ENCODE data around the gene CUX1. TPM values are rescaled to one million over a fixed set of nuclear protein-coding genes. Genes with fewer than 3 reads are reported as not detected.

CUX1 gene
- total RNA-seq, 1 donor from 2014 or later = 66.4 TPM

DNA sequence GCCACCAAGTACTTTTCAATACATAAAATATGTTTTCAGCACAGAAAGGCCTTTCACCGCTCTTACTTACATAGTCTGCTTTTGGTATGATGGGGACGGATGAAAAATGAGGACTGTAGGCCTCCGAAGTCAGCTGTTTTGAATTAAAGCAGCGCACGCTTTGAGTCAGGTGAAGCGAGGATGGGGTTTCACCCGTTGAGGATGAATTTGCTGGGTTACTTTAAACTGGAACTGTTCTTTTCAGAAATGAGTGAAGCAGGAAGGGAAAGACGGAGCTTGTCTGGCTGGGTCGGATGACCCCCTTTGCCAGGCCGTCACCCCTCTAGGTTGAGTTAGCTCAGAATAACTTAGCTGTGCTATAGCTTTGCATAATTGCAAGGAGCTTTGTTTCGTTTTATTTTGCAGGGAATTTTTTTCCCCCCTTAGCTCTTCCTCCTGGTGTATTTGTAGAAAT is 40.0 kb downstream of the CUX1 start:
- H3F3A ChIP-seq (ENCODE audit: low read depth) = no peaks in the 10 kb centered on the region
- Mint-ChIP-seq H3K27ac (no peak overlapping the region), H3K27me3 (ENCODE audit: insufficient read depth, low read depth) (peaks cover 4% of the 10 kb centered on the region), H3K4me1 (peaks cover 49% of the 10 kb centered on the region), H3K36me3 (peaks cover 2% of the 10 kb centered on the region), H3K9me3 (no peaks in the 10 kb centered on the region), H3K4me3 (no peak overlapping the region)
- no peak for DNase-seq (ENCODE audit: low spot score)
- no peaks in the 10 kb centered on the region for H3K36me3 ChIP-seq
- peaks cover 99% of the 10 kb centered on the region for H4K20me1 ChIP-seq (ENCODE audit: low read depth)
- H3K4me2 ChIP-seq = no peak overlapping the region
- no peaks in the 10 kb centered on the region for H3K27me3 ChIP-seq
- H3K4me1 ChIP-seq = peaks cover 19% of the 10 kb centered on the region
- H3K9ac ChIP-seq = no peak overlapping the region
- H3K9me3 ChIP-seq (ENCODE audit: low read depth) = no peaks in the 10 kb centered on the region
- peaks cover 100% of the 10 kb centered on the region for H3K79me2 ChIP-seq (ENCODE audit: low read depth)
- TF ChIP-seq EZH2 (IDR thresholded peaks at IDR 0.05) = no peak
- TF ChIP-seq, protein P1, sequence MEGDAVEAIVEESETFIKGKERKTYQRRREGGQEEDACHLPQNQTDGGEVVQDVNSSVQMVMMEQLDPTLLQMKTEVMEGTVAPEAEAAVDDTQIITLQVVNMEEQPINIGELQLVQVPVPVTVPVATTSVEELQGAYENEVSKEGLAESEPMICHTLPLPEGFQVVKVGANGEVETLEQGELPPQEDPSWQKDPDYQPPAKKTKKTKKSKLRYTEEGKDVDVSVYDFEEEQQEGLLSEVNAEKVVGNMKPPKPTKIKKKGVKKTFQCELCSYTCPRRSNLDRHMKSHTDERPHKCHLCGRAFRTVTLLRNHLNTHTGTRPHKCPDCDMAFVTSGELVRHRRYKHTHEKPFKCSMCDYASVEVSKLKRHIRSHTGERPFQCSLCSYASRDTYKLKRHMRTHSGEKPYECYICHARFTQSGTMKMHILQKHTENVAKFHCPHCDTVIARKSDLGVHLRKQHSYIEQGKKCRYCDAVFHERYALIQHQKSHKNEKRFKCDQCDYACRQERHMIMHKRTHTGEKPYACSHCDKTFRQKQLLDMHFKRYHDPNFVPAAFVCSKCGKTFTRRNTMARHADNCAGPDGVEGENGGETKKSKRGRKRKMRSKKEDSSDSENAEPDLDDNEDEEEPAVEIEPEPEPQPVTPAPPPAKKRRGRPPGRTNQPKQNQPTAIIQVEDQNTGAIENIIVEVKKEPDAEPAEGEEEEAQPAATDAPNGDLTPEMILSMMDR (IDR thresholded peaks at IDR 0.05) = no peak
- TF ChIP-seq EZH2phosphoT487 (IDR thresholded peaks at IDR 0.05) = no peak
- H3K27ac ChIP-seq = no peak overlapping the region
- no peak overlapping the region for H3K4me3 ChIP-seq
- no peak overlapping the region for H2AFZ ChIP-seq (replicated peaks)

DNA sequence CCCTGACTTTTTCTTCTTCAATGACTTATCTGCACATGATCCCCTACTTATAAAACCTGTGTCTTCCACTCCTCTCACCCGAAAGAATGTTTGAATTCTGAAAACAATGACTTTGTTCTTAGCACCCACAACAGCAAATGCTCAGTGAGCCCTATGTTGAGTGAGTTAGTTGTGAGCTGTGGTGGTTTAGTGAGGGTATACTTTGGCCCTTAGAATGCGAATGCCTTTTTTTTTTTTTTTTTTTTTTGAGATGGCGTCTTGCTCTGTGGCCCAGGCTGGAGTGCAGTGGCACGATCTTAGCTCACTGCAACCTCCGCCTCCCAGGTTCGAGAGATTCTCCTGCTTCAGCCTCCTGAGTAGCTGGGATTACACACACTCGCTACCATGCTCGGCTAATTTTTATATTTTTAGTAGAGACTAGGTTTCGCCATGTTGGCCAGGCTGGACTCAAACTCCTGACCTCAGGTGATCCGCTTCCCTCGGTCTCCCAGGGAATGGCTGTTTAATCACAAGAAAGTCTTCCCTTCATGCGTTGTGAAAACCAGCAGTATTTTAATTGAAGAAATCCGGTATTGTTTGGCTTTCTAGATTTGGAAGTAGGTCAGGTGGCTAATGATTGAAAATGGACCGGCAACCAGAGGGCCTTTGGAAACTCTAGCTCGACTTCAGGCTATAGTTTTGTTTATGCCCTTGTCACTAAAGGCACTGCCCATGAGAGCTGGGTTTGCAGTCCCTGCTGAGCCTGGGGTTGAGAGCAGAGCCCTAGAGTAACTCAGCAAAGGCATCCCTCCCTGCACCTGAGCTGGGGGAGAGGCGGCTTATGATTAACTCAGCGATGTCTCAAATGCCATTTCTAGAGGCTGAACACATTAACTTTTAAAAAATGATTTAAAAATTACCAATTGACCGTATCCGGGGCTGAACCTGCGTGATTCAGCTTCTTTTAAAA is 41.3 kb downstream of the CUX1 start:
- H3K27me3 Mint-ChIP-seq (ENCODE audit: insufficient read depth, low read depth) = peaks cover 4% of the 10 kb centered on the region
- Histone ChIP-seq H3F3A (ENCODE audit: low read depth) (no peaks in the 10 kb centered on the region), H4K20me1 (ENCODE audit: low read depth) (peaks cover 99% of the 10 kb centered on the region), H3K79me2 (ENCODE audit: low read depth) (peaks cover 100% of the 10 kb centered on the region), H3K4me3 (no peak overlapping the region), H3K9ac (no peak overlapping the region), H3K27ac (no peak overlapping the region), H2AFZ (replicated peaks) (no peak overlapping the region), H3K4me2 (no peak overlapping the region), H3K9me3 (ENCODE audit: low read depth) (no peaks in the 10 kb centered on the region), H3K36me3 (peaks cover 4% of the 10 kb centered on the region), H3K27me3 (no peaks in the 10 kb centered on the region), H3K4me1 (peaks cover 23% of the 10 kb centered on the region)
- no peak for DNase-seq (ENCODE audit: low spot score)
- peaks cover 2% of the 10 kb centered on the region for H3K36me3 Mint-ChIP-seq
- H3K27ac Mint-ChIP-seq = no peak overlapping the region
- TF ChIP-seq, protein P1 (IDR thresholded peaks at IDR 0.05) = no peak
- TF ChIP-seq EZH2phosphoT487 (IDR thresholded peaks at IDR 0.05) (no peak), EZH2 (IDR thresholded peaks at IDR 0.05) (no peak)
- H3K4me3 Mint-ChIP-seq = no peak overlapping the region
- no peaks in the 10 kb centered on the region for H3K9me3 Mint-ChIP-seq
- H3K4me1 Mint-ChIP-seq = peaks cover 59% of the 10 kb centered on the region

DNA sequence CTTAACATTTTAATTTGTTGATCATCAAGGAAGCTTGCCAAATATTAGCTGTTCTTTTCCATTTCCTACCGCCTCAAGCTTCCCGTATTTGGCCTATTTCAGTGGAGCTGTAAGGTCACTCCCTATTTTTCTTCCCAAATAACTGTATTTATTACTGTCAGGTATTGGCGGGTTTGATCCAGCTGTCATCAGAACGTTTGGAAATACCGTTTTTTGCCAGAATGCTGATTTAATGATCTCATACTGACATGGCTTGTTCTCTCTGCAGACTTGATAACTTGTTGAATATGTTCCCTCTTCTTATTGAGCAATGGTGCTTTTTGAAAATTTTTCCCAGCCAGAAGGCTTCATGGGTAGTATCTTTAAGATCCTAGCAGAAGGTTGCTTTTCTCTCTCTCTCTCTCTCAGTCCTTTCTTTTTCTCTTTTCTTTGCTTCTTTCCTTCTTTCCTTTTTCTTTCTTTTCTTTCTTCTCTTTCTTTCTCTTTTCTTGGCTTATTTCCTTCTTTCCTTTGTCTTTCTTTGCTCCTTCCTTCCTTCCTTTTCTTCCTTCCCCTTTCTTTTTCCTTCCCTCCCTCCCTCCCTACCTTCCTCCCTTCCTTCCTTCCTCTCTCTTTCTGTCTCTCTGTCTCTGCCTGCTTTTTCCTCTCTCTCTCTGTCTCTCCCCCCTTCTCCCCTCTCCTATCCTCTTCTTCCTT is 42.1 kb downstream of the CUX1 start:
- H3K4me2 ChIP-seq = no peak overlapping the region
- H3K9me3 ChIP-seq (ENCODE audit: low read depth) = no peaks in the 10 kb centered on the region
- peaks cover 99% of the 10 kb centered on the region for H4K20me1 ChIP-seq (ENCODE audit: low read depth)
- peaks cover 23% of the 10 kb centered on the region for H3K4me1 ChIP-seq
- H3K9ac ChIP-seq = no peak overlapping the region
- Mint-ChIP-seq H3K4me3 (no peak overlapping the region), H3K4me1 (peaks cover 58% of the 10 kb centered on the region), H3K9me3 (no peaks in the 10 kb centered on the region), H3K27me3 (ENCODE audit: insufficient read depth, low read depth) (peaks cover 4% of the 10 kb centered on the region), H3K27ac (no peak overlapping the region), H3K36me3 (peaks cover 2% of the 10 kb centered on the region)
- no peaks in the 10 kb centered on the region for H3F3A ChIP-seq (ENCODE audit: low read depth)
- peak overlapping the region; percentile 33 for H3K27ac ChIP-seq
- H3K27me3 ChIP-seq = no peaks in the 10 kb centered on the region
- no peak for TF ChIP-seq EZH2 (IDR thresholded peaks at IDR 0.05)
- TF ChIP-seq EZH2phosphoT487 (IDR thresholded peaks at IDR 0.05) = no peak
- TF ChIP-seq, protein P1 (IDR thresholded peaks at IDR 0.05) = no peak
- H3K36me3 ChIP-seq = peaks cover 4% of the 10 kb centered on the region
- no peak overlapping the region for H3K4me3 ChIP-seq
- H2AFZ ChIP-seq (replicated peaks) = no peak overlapping the region
- no peak for DNase-seq (ENCODE audit: low spot score)
- H3K79me2 ChIP-seq (ENCODE audit: low read depth) = peaks cover 100% of the 10 kb centered on the region

Data from neural progenitor cell (in vitro differentiated cells).